Stomach (tissue), 9 donors: ENCODE measurements around the gene SCD5. TPM values are rescaled to one million over a fixed set of nuclear protein-coding genes. Genes with fewer than 3 reads are reported as not detected.

Source experiments
- DNase-seq, 2 donors: peaks; one replicate each; pipeline versions ENCODE4 v3.0.0 to v3.0.0-alpha.2; 2013 to 2019
- H3K27ac ChIP-seq, 5 donors: fragments of 200-600 bp in 4 of 5; sonication (generic) in 4 of 5; one replicate each; pipeline ENCODE4 v1.5.1; 2013 to 2019; ENCODE audit warnings: mild to moderate bottlenecking in 1 of 5, moderate library complexity in 1 of 5
- H3K27me3 ChIP-seq, 3 donors: fragments of 200-600 bp; sonication (generic); one replicate each; pipeline ENCODE4 v1.5.1; 2017 to 2019; ENCODE audit warnings: mixed run types in 1 of 3
- H3K36me3 ChIP-seq, 4 donors: fragments of 200-600 bp; sonication (generic); 1 replicate in 3 of 4; 2 replicates in 1 of 4; pipeline ENCODE4 v1.5.1; 2016 to 2019
- H3K4me1 ChIP-seq, 4 donors: fragments of 200-600 bp; sonication (generic); one replicate each; pipeline ENCODE4 v1.5.1; 2016 to 2019
- H3K4me3 ChIP-seq, 4 donors: fragments of 200-600 bp; sonication (generic) in 3 of 4; one replicate each; pipeline ENCODE4 v1.5.1; 2016 to 2019; ENCODE audit warnings: mild to moderate bottlenecking in 1 of 4
- H3K9me3 ChIP-seq, 4 donors: fragments of 200-600 bp; sonication (generic); one replicate each; pipeline ENCODE4 v1.5.1; 2016 to 2019
- CTCF ChIP-seq, 7 experiments: fragments of 450-650 bp in 4 of 7; fragments of 200-600 bp in 3 of 7; sonication (generic) in 3 of 7; IDR thresholded peaks; one replicate each; pipeline ENCODE4 v1.5.1; 2016 to 2019; ENCODE audit warnings: antibody characterized with exemption in 7 of 7, control low read depth in 2 of 7, mild to moderate bottlenecking in 1 of 7
- EP300 ChIP-seq: sonication (generic); formaldehyde crosslinking; IDR thresholded peaks from one replicate; pipeline ENCODE4 v1.6.1; 2017; ENCODE audit warnings: antibody characterized with exemption
- POLR2A ChIP-seq, 4 donors: fragments of 450-650 bp; IDR thresholded peaks; one replicate each; pipeline ENCODE4 v1.6.1; 2016; ENCODE audit warnings: antibody characterized with exemption in 4 of 4, control low read depth in 2 of 4, mild to moderate bottlenecking in 1 of 4, moderate library complexity in 1 of 4
- POLR2AphosphoS5 ChIP-seq, 3 donors: sonication (generic); formaldehyde crosslinking; IDR thresholded peaks; one replicate each; pipeline ENCODE4 v1.6.1; 2016; ENCODE audit warnings: antibody characterized with exemption in 3 of 3
- WGBS, 5 donors: extraction: QIAGEN DNeasy Blood & Tissue Kit in 3 of 5; methylation state at CpG; one replicate each; pipeline versions ENCODE4 v1.1.5 to v1.1.7; 2013 to 2018; 5-methylcytosine and 5-hydroxymethylcytosine counted together
- intact Hi-C: fragments of 100-400 bp; cut with DNase I; formaldehyde crosslinking; loops from one replicate; pipeline ENCODE4 v1.15.1; 2023; ENCODE audit warnings: low total_unique reads
- polyA plus RNA-seq, 3 donors: library from polyadenylated mRNA; stranded (reverse); fragments of 200-250 nt; gene quantifications; one replicate each; pipeline ENCODE4 v1.2.3, GENCODE V29; 2013
- total RNA-seq, 5 donors: library from RNA; depleted of rRNA; stranded (reverse); fragments of >200 nt; gene quantifications; one replicate each; pipeline versions ENCODE4 v1.1.0 to v1.2.3, GENCODE V29; 2014 to 2016
- donor health status: healthy with polysubstance abuse.
- donor health status: Bipolar disorder and iron deficiency.
- donor health status: healthy.

The SCD5 gene
- total and polyA plus RNA-seq, 8 donors: 0.58 to 35.9 (median 9.9) TPM

- Histone ChIP-seq H3K27ac (peak overlapping the region in 1 of 5 donors; percentile 15), H3K4me1 (peaks cover 0 to 15% (median 10%) of the 10 kb centered on the region in 4 donors), H3K4me3 (no peak overlapping the region), H3K9me3 (no peaks in the 10 kb centered on the region), H3K27me3 (no peaks in the 10 kb centered on the region), H3K36me3 (peaks cover 0 to 4% (median 0%) of the 10 kb centered on the region in 4 donors)
- 30 to 67% (median 46%) methylated on average over 1 of the region's 1 CpG for WGBS, 5 donors
- DNase-seq: no peak
- no peak for TF ChIP-seq POLR2AphosphoS5 (IDR thresholded peaks at IDR 0.05)
- TF ChIP-seq EP300: no peak
- TF ChIP-seq POLR2A (IDR thresholded peaks at IDR 0.05): no peak
- TF ChIP-seq CTCF (IDR thresholded peaks at IDR 0.05): no peak
- intact Hi-C loops: no loop called here
Measured at GRCh38 chr4:82705928-82706300, 92.7 kb downstream of the SCD5 start.

GRCh38 chr4:82705169-82705927 is 93.2 kb downstream of the SCD5 start:
- H3K27me3 ChIP-seq: no peaks in the 10 kb centered on the region
- DNase-seq: no peak
- intact Hi-C loops: no loop called here
- TF ChIP-seq CTCF (IDR thresholded peaks at IDR 0.05): no peak
- no peak for TF ChIP-seq POLR2AphosphoS5 (IDR thresholded peaks at IDR 0.05)
- TF ChIP-seq POLR2A (IDR thresholded peaks at IDR 0.05): no peak
- no peak for TF ChIP-seq EP300
- H3K36me3 ChIP-seq: peaks cover 0 to 4% (median 0%) of the 10 kb centered on the region in 4 donors
- H3K4me1 ChIP-seq: peaks cover 0 to 15% (median 10%) of the 10 kb centered on the region in 4 donors
- H3K9me3 ChIP-seq: no peaks in the 10 kb centered on the region
- H3K4me3 ChIP-seq: no peak overlapping the region
- H3K27ac ChIP-seq: no peak overlapping the region
- WGBS, 5 donors: 86 to 93% (median 91%) methylated on average over 6 to 7 of the region's 7 CpGs

- H3K4me3 ChIP-seq: no peak overlapping the region
- DNase-seq: no peak
- TF ChIP-seq POLR2AphosphoS5 (IDR thresholded peaks at IDR 0.05): no peak
- no peak for TF ChIP-seq EP300
- no peak for TF ChIP-seq CTCF (IDR thresholded peaks at IDR 0.05)
- no peak for TF ChIP-seq POLR2A (IDR thresholded peaks at IDR 0.05)
- no peaks in the 10 kb centered on the region for H3K27me3 ChIP-seq
- no peak overlapping the region for H3K27ac ChIP-seq
- 94 to 96% (median 95%) methylated on average over 6 of the region's 6 CpGs for WGBS, 5 donors
- H3K36me3 ChIP-seq: peaks cover 0 to 4% (median 0%) of the 10 kb centered on the region in 4 donors
- intact Hi-C loops: no loop called here
- H3K9me3 ChIP-seq: no peaks in the 10 kb centered on the region
- H3K4me1 ChIP-seq: peaks cover 0 to 15% (median 10%) of the 10 kb centered on the region in 4 donors
Measured at GRCh38 chr4:82704156-82704555, 94.4 kb downstream of the SCD5 start.

DNA sequence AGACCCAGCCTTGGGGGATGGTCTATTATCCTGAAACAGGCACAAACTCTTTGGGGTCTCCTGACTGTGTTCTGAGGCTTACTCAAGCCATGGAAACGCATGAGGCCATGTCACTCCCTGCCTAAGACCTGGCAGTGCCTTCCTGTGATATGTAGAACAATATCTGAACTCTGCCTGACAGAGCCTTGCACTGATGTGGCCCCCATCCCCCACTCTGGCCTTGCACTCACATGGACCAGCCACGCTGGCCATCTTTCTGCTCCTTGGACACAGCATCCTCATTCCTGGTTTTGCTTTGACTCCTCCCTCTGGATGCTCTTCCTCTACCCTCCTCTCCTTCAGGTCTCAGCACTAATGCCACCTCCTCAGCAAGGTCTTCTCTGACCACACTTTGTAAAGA is 100.2 kb downstream of the SCD5 start:
- DNase-seq: no peak
- H3K4me1 ChIP-seq: peaks cover 0 to 3% (median 0%) of the 10 kb centered on the region in 4 donors
- H3K4me3 ChIP-seq: no peak overlapping the region
- 85 to 95% (median 94%) methylated on average over 2 of the region's 2 CpGs for WGBS, 5 donors
- H3K27ac ChIP-seq: no peak overlapping the region
- H3K27me3 ChIP-seq: no peaks in the 10 kb centered on the region
- intact Hi-C loops: no loop called here
- H3K9me3 ChIP-seq: no peaks in the 10 kb centered on the region
- no peak for TF ChIP-seq POLR2A (IDR thresholded peaks at IDR 0.05)
- no peak for TF ChIP-seq CTCF (IDR thresholded peaks at IDR 0.05)
- TF ChIP-seq EP300: no peak
- no peak for TF ChIP-seq POLR2AphosphoS5 (IDR thresholded peaks at IDR 0.05)
- H3K36me3 ChIP-seq: peaks cover 0 to 5% (median 0%) of the 10 kb centered on the region in 4 donors
